Caco-2 (cell line): ENCODE results near the gene ADGRF1. TPM values are rescaled to one million over a fixed set of nuclear protein-coding genes. Genes with fewer than 3 reads are reported as not detected.

Experiments
- BruUV-seq: library from RNA; stranded (reverse); fragments of 400-500 nt; replicated peaks from 2 replicates; lab custom pipeline; 2021; lab: Mats Ljungman, UMichigan
- CTCF ChIA-PET: fragments of 300-600 bp; sonication (Branson Sonifier 250); formaldehyde crosslinking; loops from one replicate; lab custom pipeline; 2022; ENCODE audit warnings: antibody characterized with exemption; lab: Charles Lee
- POLR2A ChIA-PET: fragments of 300-600 bp; sonication (Branson Sonifier 250); formaldehyde crosslinking; loops from one replicate; lab custom pipeline; 2022; ENCODE audit warnings: antibody characterized with exemption; lab: Charles Lee
- DNase-seq, 2 experiments: peaks; one replicate each; pipeline versions ENCODE4 v3.0.0 to v3.0.0-alpha.2; 2020 to 2022
- H3K27me3 ChIP-seq: replicated peaks from 2 replicates; pipeline ENCODE4 v1.6.0; 2011; ENCODE audit warnings: low read length; ENCODE audit not compliant: control insufficient read depth, insufficient read depth
- H3K36me3 ChIP-seq: 2 replicates; pipeline ENCODE4 v1.5.1; 2011; ENCODE audit warnings: low read length; ENCODE audit not compliant: control insufficient read depth, insufficient read depth
- H3K4me1 ChIP-seq: fragments of 250-450 bp; sonication (Bioruptor Pico); 2 replicates; pipeline ENCODE4 v1.5.1; 2020; ENCODE audit warnings: mild to moderate bottlenecking
- H3K4me3 ChIP-seq: 2 replicates; pipeline ENCODE4 v1.5.1; 2011; ENCODE audit warnings: low read depth, mild to moderate bottlenecking, control low read depth, low read length
- H3K9me3 ChIP-seq: fragments of 250-450 bp; sonication (Bioruptor Pico); 2 replicates; pipeline ENCODE4 v1.5.1; 2020; ENCODE audit warnings: mild to moderate bottlenecking, moderate library complexity
- H3K27ac Mint-ChIP-seq: one replicate; pipeline ENCODE4 v1.8.0; 2022; ENCODE audit warnings: mixed read lengths; ENCODE audit not compliant: unreplicated experiment
- H3K27me3 Mint-ChIP-seq: one replicate; pipeline ENCODE4 v1.8.0; 2022; ENCODE audit warnings: mixed read lengths; ENCODE audit not compliant: insufficient read depth, unreplicated experiment
- H3K36me3 Mint-ChIP-seq: one replicate; pipeline ENCODE4 v1.8.0; 2022; ENCODE audit warnings: mild to moderate bottlenecking, mixed read lengths; ENCODE audit not compliant: insufficient read depth, unreplicated experiment
- H3K4me1 Mint-ChIP-seq: one replicate; pipeline ENCODE4 v1.8.0; 2022; ENCODE audit warnings: low read depth, mixed read lengths; ENCODE audit not compliant: unreplicated experiment
- H3K4me3 Mint-ChIP-seq: one replicate; pipeline ENCODE4 v1.8.0; 2022; ENCODE audit warnings: mild to moderate bottlenecking, moderate library complexity, mixed read lengths; ENCODE audit not compliant: unreplicated experiment
- H3K9me3 Mint-ChIP-seq: one replicate; pipeline ENCODE4 v1.8.0; 2022; ENCODE audit warnings: mixed read lengths; ENCODE audit not compliant: unreplicated experiment
- CTCF ChIP-seq, 2 experiments: fragments of 200-600 bp in 1 of 2; IDR thresholded peaks; 1 replicate in 1 of 2; 2 replicates in 1 of 2; pipeline versions ENCODE4 v1.5.1 to v1.8.0; 2011 to 2022; ENCODE audit warnings: antibody characterized with exemption in 1 of 2, control low read depth in 1 of 2, inconsistent platforms in 1 of 2, low read depth in 1 of 2, low read length in 1 of 2, mild to moderate bottlenecking in 1 of 2, moderate library complexity in 1 of 2; ENCODE audit not compliant: insufficient read depth in 1 of 2, severe bottlenecking in 1 of 2, unreplicated experiment in 1 of 2
- intact Hi-C: fragments of 100-400 bp; cut with micrococcal nuclease; formaldehyde crosslinking; loops from one replicate; pipeline ENCODE4 v1.10.0; 2022; ENCODE audit not compliant: unreplicated experiment
- total RNA-seq: library from RNA; stranded (reverse); gene quantifications from 2 replicates; pipeline ENCODE4 v1.2.3, GENCODE V29; 2022

ADGRF1 gene
- total RNA-seq, 1 experiment from 2014 or later = 0.52 TPM

GRCh38 chr6:47008397-47008763 is 33.8 kb downstream of the ADGRF1 start:
- Mint-ChIP-seq H3K27me3 (no peaks in the 10 kb centered on the region), H3K4me3 (no peak overlapping the region), H3K9me3 (peaks cover under 1% of the 10 kb centered on the region), H3K4me1 (no peaks in the 10 kb centered on the region), H3K36me3 (no peaks in the 10 kb centered on the region), H3K27ac (no peak overlapping the region)
- ChIA-PET CTCF (no interaction called here), POLR2A (no interaction called here)
- H3K9me3 ChIP-seq = no peaks in the 10 kb centered on the region
- H3K4me1 ChIP-seq = no peaks in the 10 kb centered on the region
- no TSS peak for BruUV-seq
- no peaks in the 10 kb centered on the region for H3K27me3 ChIP-seq
- no peaks in the 10 kb centered on the region for H3K36me3 ChIP-seq
- intact Hi-C loops = no loop called here
- TF ChIP-seq CTCF (IDR thresholded peaks at IDR 0.05; ENCODE audit: insufficient read depth in 1 of 2, low read depth in 1 of 2, low read length in 1 of 2, severe bottlenecking in 1 of 2, unreplicated experiment in 1 of 2) = no peak
- no peak for DNase-seq
- no peak overlapping the region for H3K4me3 ChIP-seq

- H3K4me3 Mint-ChIP-seq = no peak overlapping the region
- H3K27me3 Mint-ChIP-seq = no peaks in the 10 kb centered on the region
- no TSS peak for BruUV-seq
- no peaks in the 10 kb centered on the region for H3K36me3 ChIP-seq
- H3K9me3 ChIP-seq = no peaks in the 10 kb centered on the region
- no peaks in the 10 kb centered on the region for H3K36me3 Mint-ChIP-seq
- ChIA-PET CTCF (no interaction called here), POLR2A (no interaction called here)
- no peaks in the 10 kb centered on the region for H3K9me3 Mint-ChIP-seq
- H3K4me3 ChIP-seq = no peak overlapping the region
- intact Hi-C loops = loop anchor here (1.0 kb wide), 1 partner anchor 39 kb away; no protein-coding TSS in a partner anchor
- H3K27me3 ChIP-seq = no peaks in the 10 kb centered on the region
- H3K27ac Mint-ChIP-seq = no peak overlapping the region
- TF ChIP-seq CTCF (IDR thresholded peaks at IDR 0.05; ENCODE audit: insufficient read depth in 1 of 2, low read depth in 1 of 2, low read length in 1 of 2, severe bottlenecking in 1 of 2, unreplicated experiment in 1 of 2) = no peak
- no peaks in the 10 kb centered on the region for H3K4me1 ChIP-seq
- DNase-seq = no peak
- H3K4me1 Mint-ChIP-seq = no peaks in the 10 kb centered on the region
These were observed 34.3 kb downstream of the ADGRF1 start for GRCh38 chr6:47007657-47008396.

- Mint-ChIP-seq H3K27me3 (no peaks in the 10 kb centered on the region), H3K4me3 (no peak overlapping the region), H3K4me1 (no peaks in the 10 kb centered on the region), H3K27ac (no peak overlapping the region), H3K9me3 (no peaks in the 10 kb centered on the region), H3K36me3 (no peaks in the 10 kb centered on the region)
- Histone ChIP-seq H3K36me3 (no peaks in the 10 kb centered on the region), H3K9me3 (no peaks in the 10 kb centered on the region), H3K4me1 (no peaks in the 10 kb centered on the region), H3K4me3 (no peak overlapping the region), H3K27me3 (no peaks in the 10 kb centered on the region)
- ChIA-PET POLR2A (no interaction called here), CTCF (no interaction called here)
- no TSS peak for BruUV-seq
- intact Hi-C loops = no loop called here
- no peak for TF ChIP-seq CTCF (IDR thresholded peaks at IDR 0.05; ENCODE audit: insufficient read depth in 1 of 2, low read depth in 1 of 2, low read length in 1 of 2, severe bottlenecking in 1 of 2, unreplicated experiment in 1 of 2)
- DNase-seq = no peak
These were observed 36.6 kb downstream of the ADGRF1 start for GRCh38 chr6:47005486-47005885.
